Measurements from ENCODE around the gene APP.

DNA sequence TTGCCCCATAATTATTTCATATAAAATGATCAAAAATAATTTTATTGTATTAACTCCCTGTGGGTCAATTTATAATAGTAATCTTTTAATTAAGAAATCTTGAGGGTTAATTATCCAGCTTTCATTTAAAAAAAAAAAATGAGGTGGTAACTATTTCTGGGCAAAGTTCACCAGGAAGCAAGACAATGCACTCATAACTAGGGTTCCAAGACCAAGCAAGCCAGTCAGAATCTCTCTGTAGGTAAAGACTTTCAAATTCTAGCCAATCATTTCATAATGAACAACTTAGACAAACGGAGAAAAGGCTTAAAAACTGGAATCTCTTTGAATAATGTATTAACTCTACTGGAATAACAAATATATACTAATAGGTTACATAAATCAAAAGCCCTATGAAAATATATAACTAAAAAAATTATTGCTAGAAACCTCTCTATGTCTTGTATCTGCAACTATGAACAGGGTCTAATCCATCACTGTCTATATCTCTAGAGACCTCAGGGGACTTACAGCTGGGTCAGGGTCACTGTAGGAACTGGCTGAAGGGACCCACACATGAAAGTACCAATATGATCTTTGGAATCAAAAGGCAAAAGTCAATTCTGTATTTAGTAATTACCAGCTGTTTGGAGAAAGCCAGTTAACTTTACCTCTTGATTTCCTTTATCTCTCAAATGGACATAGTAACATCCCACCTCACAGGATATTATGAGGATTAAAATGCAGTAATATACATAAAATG is 43.3 kb downstream of the APP start:
- TF ChIP-seq, protein P1, sequence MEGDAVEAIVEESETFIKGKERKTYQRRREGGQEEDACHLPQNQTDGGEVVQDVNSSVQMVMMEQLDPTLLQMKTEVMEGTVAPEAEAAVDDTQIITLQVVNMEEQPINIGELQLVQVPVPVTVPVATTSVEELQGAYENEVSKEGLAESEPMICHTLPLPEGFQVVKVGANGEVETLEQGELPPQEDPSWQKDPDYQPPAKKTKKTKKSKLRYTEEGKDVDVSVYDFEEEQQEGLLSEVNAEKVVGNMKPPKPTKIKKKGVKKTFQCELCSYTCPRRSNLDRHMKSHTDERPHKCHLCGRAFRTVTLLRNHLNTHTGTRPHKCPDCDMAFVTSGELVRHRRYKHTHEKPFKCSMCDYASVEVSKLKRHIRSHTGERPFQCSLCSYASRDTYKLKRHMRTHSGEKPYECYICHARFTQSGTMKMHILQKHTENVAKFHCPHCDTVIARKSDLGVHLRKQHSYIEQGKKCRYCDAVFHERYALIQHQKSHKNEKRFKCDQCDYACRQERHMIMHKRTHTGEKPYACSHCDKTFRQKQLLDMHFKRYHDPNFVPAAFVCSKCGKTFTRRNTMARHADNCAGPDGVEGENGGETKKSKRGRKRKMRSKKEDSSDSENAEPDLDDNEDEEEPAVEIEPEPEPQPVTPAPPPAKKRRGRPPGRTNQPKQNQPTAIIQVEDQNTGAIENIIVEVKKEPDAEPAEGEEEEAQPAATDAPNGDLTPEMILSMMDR (IDR thresholded peaks at IDR 0.05; ENCODE audit: borderline replicate concordance, extremely low read depth, low read length, poor library complexity, severe bottlenecking), result no peak
- no peak for TF ChIP-seq EZH2 (IDR thresholded peaks at IDR 0.05; ENCODE audit: borderline replicate concordance, low read depth, low read length, severe bottlenecking)
